ENCODE results near the gene LEFTY1. TPM values are rescaled to one million over a fixed set of nuclear protein-coding genes. Genes with fewer than 3 reads are reported as not detected.
A peak's percentile ranks its signal among the peaks of the same experiment; 100 is the strongest.
"Not testable (repeated sequence)": the region's sequence is repeated elsewhere in the genome, so short reads cannot be mapped to it uniquely, and the experiment has no call there.

Gene LEFTY1
- total RNA-seq, 1 donor from 2014 or later: 0.35 TPM

- DNase-seq (no peak), ATAC-seq (no peak)
- no peaks in the 10 kb centered on the region for H3K4me1 ChIP-seq
- intact Hi-C loops (cut with DNase I): no loop called here
- H3K4me3 ChIP-seq: no peak overlapping the region
- H3K27me3 ChIP-seq: no peaks in the 10 kb centered on the region
- TF ChIP-seq, protein P1, sequence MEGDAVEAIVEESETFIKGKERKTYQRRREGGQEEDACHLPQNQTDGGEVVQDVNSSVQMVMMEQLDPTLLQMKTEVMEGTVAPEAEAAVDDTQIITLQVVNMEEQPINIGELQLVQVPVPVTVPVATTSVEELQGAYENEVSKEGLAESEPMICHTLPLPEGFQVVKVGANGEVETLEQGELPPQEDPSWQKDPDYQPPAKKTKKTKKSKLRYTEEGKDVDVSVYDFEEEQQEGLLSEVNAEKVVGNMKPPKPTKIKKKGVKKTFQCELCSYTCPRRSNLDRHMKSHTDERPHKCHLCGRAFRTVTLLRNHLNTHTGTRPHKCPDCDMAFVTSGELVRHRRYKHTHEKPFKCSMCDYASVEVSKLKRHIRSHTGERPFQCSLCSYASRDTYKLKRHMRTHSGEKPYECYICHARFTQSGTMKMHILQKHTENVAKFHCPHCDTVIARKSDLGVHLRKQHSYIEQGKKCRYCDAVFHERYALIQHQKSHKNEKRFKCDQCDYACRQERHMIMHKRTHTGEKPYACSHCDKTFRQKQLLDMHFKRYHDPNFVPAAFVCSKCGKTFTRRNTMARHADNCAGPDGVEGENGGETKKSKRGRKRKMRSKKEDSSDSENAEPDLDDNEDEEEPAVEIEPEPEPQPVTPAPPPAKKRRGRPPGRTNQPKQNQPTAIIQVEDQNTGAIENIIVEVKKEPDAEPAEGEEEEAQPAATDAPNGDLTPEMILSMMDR (IDR thresholded peaks at IDR 0.05): no peak
- H3K9me3 ChIP-seq: no peaks in the 10 kb centered on the region
- H3K36me3 ChIP-seq: no peaks in the 10 kb centered on the region
- no peak overlapping the region for H3K27ac ChIP-seq
Observed at GRCh38 chr1:225933072-225933471, 44.1 kb upstream of the LEFTY1 start.

DNA sequence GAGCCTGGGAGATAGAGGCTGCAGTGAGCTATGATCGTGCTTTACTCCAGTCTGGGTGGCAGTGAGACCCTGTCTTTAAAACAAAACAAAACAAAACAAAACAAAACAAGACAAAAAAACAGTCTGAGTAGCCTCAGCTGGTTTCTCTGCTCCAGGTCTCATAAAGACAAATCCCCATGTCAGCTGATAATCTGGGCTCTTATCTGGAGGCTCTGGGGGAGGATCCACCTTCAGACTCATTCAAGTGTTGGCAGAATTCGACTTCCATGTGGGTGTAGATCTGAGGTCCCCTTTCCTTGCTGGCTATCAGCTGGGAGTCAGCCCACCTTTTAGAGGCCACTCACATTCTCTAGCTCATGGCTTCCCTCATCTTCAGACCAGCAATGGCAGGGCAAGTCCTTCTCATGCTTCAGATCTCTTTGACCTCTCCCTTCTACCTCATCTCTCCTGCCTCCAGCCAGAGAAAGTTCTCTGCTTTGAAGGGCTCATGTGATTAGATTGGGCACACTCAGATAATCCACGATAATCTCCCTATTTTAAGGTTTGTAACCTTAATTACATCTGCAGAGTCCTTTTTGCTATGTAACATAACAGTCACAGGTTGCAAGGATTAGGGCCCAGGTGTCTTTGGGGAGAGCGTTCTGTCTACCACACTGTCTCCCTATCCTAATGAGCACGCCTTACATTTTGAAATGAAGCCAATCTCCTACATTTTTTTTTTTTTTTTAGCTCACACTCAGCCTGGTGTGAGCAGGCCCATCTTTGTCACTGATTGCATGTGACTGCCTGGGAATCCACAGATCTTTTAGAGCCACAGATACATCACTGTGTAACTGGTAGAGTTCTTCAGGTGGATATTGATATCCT lies 42.6 kb upstream of the LEFTY1 start:
- Histone ChIP-seq H3K27ac (no peak overlapping the region), H3K4me1 (no peaks in the 10 kb centered on the region), H3K27me3 (no peaks in the 10 kb centered on the region), H3K4me3 (no peak overlapping the region), H3K9me3 (no peaks in the 10 kb centered on the region), H3K36me3 (no peaks in the 10 kb centered on the region)
- no peak for DNase-seq
- TF ChIP-seq, protein P1 (IDR thresholded peaks at IDR 0.05): no peak
- ATAC-seq: no peak
- intact Hi-C loops (cut with DNase I): no loop called here

- TF ChIP-seq, protein P1 (IDR thresholded peaks at IDR 0.05): no peak
- intact Hi-C loops (cut with DNase I): no loop called here
- no peak for ATAC-seq
Observed at GRCh38 chr1:225930566-225930965, 41.6 kb upstream of the LEFTY1 start.

DNA sequence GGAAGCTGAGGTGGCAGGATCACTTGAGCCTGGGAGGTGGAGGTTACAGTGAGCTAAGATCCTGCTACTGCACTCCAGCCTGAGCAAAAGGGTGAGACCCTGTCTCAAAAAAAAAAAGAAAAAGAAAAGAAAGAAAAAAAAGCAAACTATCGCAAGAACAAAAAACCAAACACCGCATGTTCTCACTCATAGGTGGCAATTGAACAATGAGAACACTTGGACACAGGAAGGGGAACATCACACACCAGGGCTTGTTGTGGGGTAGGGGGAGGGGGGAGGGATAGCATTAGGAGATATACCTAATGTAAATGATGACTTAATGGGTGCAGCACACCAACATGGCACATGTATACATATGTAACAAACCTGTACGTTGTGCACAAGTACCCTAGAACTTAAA lies 40.5 kb upstream of the LEFTY1 start:
- H3K4me1 ChIP-seq; H3K27ac ChIP-seq; H3K9me3 ChIP-seq; H3K27me3 ChIP-seq; DNase-seq; intact Hi-C loops (cut with DNase I); H3K4me3 ChIP-seq; H3K36me3 ChIP-seq; ATAC-seq: not testable (repeated sequence)

More at GRCh38 chr1:225930566-225930965, 41.6 kb upstream of the LEFTY1 start:
- Histone ChIP-seq H3K27me3 (no peaks in the 10 kb centered on the region), H3K4me3 (no peak overlapping the region), H3K27ac (no peak overlapping the region), H3K9me3 (no peaks in the 10 kb centered on the region), H3K4me1 (no peaks in the 10 kb centered on the region), H3K36me3 (no peaks in the 10 kb centered on the region)
- no peak for DNase-seq

DNA sequence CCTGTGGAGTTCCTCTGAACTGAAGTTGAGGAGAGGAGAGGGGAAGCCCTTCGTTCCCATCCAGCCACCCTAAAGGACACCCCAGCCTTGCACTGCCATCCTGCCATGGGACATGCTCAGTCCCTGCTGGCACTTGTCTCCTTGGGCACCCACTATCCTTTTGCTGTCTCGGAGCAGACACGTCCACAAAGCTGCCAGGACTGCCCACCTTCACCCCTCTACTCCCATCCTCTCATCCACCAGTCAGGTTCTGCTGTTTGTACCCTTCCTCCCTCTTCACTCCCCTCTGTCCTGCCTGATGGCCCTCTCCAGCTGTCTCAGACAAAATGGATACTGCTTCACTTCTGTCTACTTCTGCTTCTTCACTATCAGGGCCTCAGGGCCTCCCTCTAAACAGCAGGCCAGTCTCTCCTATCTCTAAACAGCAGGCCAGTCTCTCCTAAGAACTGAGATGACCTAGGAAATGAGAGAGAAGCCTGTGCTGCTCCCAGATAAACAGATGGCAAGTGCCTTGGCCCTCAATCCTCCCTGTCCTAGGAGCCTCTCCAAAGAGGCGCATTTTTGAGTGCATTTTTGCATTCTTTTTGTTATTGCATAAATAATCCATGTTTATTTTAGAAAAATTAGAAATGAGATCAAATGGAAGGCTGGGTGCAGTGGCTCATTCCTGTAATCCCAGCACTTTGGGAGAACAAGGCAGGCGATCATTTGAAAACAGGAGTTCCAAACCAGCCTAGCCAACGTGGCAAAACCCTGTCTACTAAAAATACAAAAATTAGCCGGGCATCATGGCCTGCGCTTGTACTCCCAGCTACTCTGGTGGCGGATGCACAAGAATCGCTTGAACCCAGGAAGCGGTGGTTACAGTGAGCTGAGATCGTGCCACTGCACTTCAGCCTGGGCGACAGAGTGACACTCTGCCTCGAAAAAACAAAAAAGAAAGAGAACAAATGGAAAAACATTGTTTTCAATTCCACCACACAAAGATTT lies 39.5 kb upstream of the LEFTY1 start:
- Histone ChIP-seq H3K27me3 (no peaks in the 10 kb centered on the region), H3K27ac (peak overlapping the region; percentile 65), H3K4me3 (no peak overlapping the region), H3K9me3 (no peaks in the 10 kb centered on the region), H3K36me3 (no peaks in the 10 kb centered on the region), H3K4me1 (peaks cover 4% of the 10 kb centered on the region)
- intact Hi-C loops (cut with DNase I): no loop called here
- ATAC-seq (no peak), DNase-seq (no peak)
- TF ChIP-seq, protein P1 (IDR thresholded peaks at IDR 0.05): no peak
